Measurements from ENCODE around the gene FFAR4. TPM values are rescaled to one million over a fixed set of nuclear protein-coding genes. Genes with fewer than 3 reads are reported as not detected.

Gene FFAR4
- total RNA-seq, 1 donor from 2014 or later, result 0.04 TPM

DNA sequence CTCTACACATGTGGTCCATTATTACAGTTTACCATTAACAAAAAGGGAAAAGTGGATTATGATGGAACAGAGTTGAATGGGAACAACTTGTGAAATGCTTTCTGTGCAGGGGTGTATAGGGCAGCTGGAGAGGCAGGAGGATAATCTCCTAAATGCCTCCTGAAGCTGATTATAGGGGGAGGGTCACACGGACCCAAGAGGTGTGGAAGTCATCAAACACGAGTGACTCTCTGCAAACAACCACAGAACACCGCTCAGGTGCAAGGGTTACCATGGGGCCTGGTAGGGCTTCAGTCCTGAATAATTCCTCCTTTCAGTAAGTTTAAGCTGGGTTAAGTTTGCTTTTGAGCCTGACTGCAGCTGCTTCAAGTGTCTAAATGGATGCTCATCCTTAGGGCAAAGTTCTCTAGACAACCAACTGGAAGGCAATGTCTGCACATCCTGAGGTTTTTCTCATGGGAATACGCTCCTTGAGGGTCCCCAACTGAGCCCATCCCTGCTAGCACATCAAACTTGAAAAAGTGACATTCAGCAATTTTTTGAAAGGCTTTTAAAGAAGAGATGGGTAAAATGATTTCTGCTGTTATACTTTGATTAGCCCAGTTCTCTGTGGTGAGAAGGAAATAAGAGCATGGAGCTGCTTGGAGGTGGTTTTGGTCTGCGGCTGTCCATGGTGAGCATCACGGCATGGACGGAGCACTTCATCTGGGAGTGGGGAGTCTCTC is 47.8 kb downstream of the FFAR4 start:
- H3K4me3 ChIP-seq, result no peak overlapping the region
- no peaks in the 10 kb centered on the region for H3K36me3 Mint-ChIP-seq
- TF ChIP-seq EZH2 (IDR thresholded peaks at IDR 0.05) (no peak), EZH2phosphoT487 (IDR thresholded peaks at IDR 0.05) (no peak)
- TF ChIP-seq, protein P1, sequence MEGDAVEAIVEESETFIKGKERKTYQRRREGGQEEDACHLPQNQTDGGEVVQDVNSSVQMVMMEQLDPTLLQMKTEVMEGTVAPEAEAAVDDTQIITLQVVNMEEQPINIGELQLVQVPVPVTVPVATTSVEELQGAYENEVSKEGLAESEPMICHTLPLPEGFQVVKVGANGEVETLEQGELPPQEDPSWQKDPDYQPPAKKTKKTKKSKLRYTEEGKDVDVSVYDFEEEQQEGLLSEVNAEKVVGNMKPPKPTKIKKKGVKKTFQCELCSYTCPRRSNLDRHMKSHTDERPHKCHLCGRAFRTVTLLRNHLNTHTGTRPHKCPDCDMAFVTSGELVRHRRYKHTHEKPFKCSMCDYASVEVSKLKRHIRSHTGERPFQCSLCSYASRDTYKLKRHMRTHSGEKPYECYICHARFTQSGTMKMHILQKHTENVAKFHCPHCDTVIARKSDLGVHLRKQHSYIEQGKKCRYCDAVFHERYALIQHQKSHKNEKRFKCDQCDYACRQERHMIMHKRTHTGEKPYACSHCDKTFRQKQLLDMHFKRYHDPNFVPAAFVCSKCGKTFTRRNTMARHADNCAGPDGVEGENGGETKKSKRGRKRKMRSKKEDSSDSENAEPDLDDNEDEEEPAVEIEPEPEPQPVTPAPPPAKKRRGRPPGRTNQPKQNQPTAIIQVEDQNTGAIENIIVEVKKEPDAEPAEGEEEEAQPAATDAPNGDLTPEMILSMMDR (IDR thresholded peaks at IDR 0.05), result no peak
- H3K4me1 ChIP-seq, result peaks cover 19% of the 10 kb centered on the region
- no peaks in the 10 kb centered on the region for H3K27me3 ChIP-seq
- no peak overlapping the region for H2AFZ ChIP-seq (replicated peaks)
- H3F3A ChIP-seq (ENCODE audit: low read depth), result no peaks in the 10 kb centered on the region
- no peak overlapping the region for H3K9ac ChIP-seq
- H3K36me3 ChIP-seq, result no peaks in the 10 kb centered on the region
- H3K4me3 Mint-ChIP-seq, result no peak overlapping the region
- H4K20me1 ChIP-seq (ENCODE audit: low read depth), result no peaks in the 10 kb centered on the region
- H3K27ac ChIP-seq, result no peak overlapping the region
- H3K9me3 ChIP-seq (ENCODE audit: low read depth), result no peaks in the 10 kb centered on the region
- H3K4me2 ChIP-seq, result no peak overlapping the region
- H3K27me3 Mint-ChIP-seq (ENCODE audit: insufficient read depth, low read depth), result peaks cover 4% of the 10 kb centered on the region
- no peak for DNase-seq (ENCODE audit: low spot score)
- peak overlapping the region; percentile 47 for H3K27ac Mint-ChIP-seq
- H3K4me1 Mint-ChIP-seq, result peaks cover 24% of the 10 kb centered on the region
- H3K9me3 Mint-ChIP-seq, result no peaks in the 10 kb centered on the region
- H3K79me2 ChIP-seq (ENCODE audit: low read depth), result no peaks in the 10 kb centered on the region

DNA sequence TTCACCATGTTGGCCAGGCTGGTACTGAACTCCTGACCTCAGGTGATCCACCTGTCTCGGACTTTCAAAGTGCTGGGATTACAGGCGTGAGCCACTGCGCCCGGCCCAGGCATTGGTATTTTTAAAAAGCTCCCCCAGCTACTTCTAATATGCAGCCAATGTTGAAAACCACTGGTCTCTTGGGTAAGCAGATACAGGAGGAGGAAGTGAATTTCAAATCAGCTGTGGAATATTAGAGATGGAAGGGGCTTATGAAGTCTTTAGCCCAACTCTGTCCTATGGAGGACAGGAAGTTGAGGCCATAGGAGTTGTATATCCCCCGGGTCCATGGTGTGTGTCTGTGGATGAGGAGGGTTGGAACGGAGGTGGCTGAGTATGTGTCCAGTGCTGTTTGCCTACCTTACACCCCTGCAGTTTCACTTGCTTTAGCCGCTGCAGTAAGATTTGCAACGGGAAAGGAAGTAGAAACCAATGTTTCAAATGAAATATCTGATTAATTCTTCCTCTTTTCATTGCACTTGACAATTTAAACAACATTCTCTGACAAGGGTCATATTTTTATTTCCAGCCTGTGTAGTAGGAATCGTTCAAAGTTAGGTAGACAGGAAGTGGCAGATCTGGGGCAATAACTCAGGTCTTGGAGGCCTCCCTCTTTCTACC is 49.2 kb downstream of the FFAR4 start:
- DNase-seq (ENCODE audit: low spot score), result no peak
- H3K9me3 Mint-ChIP-seq, result no peaks in the 10 kb centered on the region
- H3K27me3 ChIP-seq, result no peaks in the 10 kb centered on the region
- no peaks in the 10 kb centered on the region for H3F3A ChIP-seq (ENCODE audit: low read depth)
- H3K79me2 ChIP-seq (ENCODE audit: low read depth), result no peaks in the 10 kb centered on the region
- no peaks in the 10 kb centered on the region for H4K20me1 ChIP-seq (ENCODE audit: low read depth)
- H3K27me3 Mint-ChIP-seq (ENCODE audit: insufficient read depth, low read depth), result peaks cover 4% of the 10 kb centered on the region
- no peak overlapping the region for H2AFZ ChIP-seq (replicated peaks)
- H3K27ac ChIP-seq, result no peak overlapping the region
- H3K4me1 Mint-ChIP-seq, result peaks cover 24% of the 10 kb centered on the region
- no peak overlapping the region for H3K4me3 ChIP-seq
- no peaks in the 10 kb centered on the region for H3K36me3 Mint-ChIP-seq
- H3K4me2 ChIP-seq, result no peak overlapping the region
- H3K9me3 ChIP-seq (ENCODE audit: low read depth), result no peaks in the 10 kb centered on the region
- TF ChIP-seq EZH2 (IDR thresholded peaks at IDR 0.05), result no peak
- TF ChIP-seq, protein P1 (IDR thresholded peaks at IDR 0.05), result no peak
- no peak for TF ChIP-seq EZH2phosphoT487 (IDR thresholded peaks at IDR 0.05)
- no peak overlapping the region for H3K4me3 Mint-ChIP-seq
- H3K4me1 ChIP-seq, result peaks cover 19% of the 10 kb centered on the region
- H3K27ac Mint-ChIP-seq, result no peak overlapping the region
- no peaks in the 10 kb centered on the region for H3K36me3 ChIP-seq
- no peak overlapping the region for H3K9ac ChIP-seq

DNA sequence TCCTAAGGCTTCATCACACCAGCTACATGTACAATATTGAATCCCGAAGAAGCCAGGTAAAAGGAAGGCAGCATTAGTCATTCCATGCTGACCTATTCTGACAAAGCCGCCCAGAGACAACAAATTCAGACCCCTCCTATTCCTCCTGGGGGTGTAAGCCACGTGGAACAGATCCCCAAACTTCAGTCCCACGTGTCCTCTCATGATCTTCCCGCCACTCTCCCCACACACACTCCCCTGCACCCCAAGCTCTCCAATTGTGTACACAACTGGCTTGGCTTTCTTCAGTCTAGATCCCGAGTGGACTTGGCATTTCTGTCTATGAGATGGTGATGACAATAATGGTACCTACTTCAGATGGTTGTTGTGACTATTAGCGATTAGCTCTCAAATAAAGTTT is 54.5 kb downstream of the FFAR4 start:
- no peak overlapping the region for H3K27ac ChIP-seq
- Mint-ChIP-seq H3K27ac (no peak overlapping the region), H3K9me3 (no peaks in the 10 kb centered on the region), H3K27me3 (ENCODE audit: insufficient read depth, low read depth) (no peaks in the 10 kb centered on the region), H3K36me3 (no peaks in the 10 kb centered on the region), H3K4me1 (peaks cover 15% of the 10 kb centered on the region), H3K4me3 (no peak overlapping the region)
- H3K9me3 ChIP-seq (ENCODE audit: low read depth), result no peaks in the 10 kb centered on the region
- no peaks in the 10 kb centered on the region for H3K36me3 ChIP-seq
- H3K79me2 ChIP-seq (ENCODE audit: low read depth), result no peaks in the 10 kb centered on the region
- no peaks in the 10 kb centered on the region for H3F3A ChIP-seq (ENCODE audit: low read depth)
- no peak overlapping the region for H3K4me2 ChIP-seq
- H3K9ac ChIP-seq, result no peak overlapping the region
- H4K20me1 ChIP-seq (ENCODE audit: low read depth), result no peaks in the 10 kb centered on the region
- H3K4me3 ChIP-seq, result no peak overlapping the region
- no peak overlapping the region for H2AFZ ChIP-seq (replicated peaks)
- H3K27me3 ChIP-seq, result peaks cover 12% of the 10 kb centered on the region
- H3K4me1 ChIP-seq, result peaks cover 13% of the 10 kb centered on the region
- TF ChIP-seq EZH2 (IDR thresholded peaks at IDR 0.05) (no peak), EZH2phosphoT487 (IDR thresholded peaks at IDR 0.05) (no peak)
- TF ChIP-seq, protein P1 (IDR thresholded peaks at IDR 0.05), result no peak
- no peak for DNase-seq (ENCODE audit: low spot score)
